Mucosa of gallbladder (tissue), 1 donor: ENCODE data around the gene SEMA6A. TPM values are rescaled to one million over a fixed set of nuclear protein-coding genes. Genes with fewer than 3 reads are reported as not detected.

Experiments used
- DNase-seq: peaks from one replicate; pipeline ENCODE4 v3.0.0-alpha.2; 2020; ENCODE audit warnings: low spot score
- total RNA-seq: library from RNA; stranded (reverse); gene quantifications from one replicate; pipeline ENCODE4 v1.2.1, GENCODE V29; 2021
- donor health status: DM: no; HTN: no; CAD: no.

The SEMA6A gene, protein sequence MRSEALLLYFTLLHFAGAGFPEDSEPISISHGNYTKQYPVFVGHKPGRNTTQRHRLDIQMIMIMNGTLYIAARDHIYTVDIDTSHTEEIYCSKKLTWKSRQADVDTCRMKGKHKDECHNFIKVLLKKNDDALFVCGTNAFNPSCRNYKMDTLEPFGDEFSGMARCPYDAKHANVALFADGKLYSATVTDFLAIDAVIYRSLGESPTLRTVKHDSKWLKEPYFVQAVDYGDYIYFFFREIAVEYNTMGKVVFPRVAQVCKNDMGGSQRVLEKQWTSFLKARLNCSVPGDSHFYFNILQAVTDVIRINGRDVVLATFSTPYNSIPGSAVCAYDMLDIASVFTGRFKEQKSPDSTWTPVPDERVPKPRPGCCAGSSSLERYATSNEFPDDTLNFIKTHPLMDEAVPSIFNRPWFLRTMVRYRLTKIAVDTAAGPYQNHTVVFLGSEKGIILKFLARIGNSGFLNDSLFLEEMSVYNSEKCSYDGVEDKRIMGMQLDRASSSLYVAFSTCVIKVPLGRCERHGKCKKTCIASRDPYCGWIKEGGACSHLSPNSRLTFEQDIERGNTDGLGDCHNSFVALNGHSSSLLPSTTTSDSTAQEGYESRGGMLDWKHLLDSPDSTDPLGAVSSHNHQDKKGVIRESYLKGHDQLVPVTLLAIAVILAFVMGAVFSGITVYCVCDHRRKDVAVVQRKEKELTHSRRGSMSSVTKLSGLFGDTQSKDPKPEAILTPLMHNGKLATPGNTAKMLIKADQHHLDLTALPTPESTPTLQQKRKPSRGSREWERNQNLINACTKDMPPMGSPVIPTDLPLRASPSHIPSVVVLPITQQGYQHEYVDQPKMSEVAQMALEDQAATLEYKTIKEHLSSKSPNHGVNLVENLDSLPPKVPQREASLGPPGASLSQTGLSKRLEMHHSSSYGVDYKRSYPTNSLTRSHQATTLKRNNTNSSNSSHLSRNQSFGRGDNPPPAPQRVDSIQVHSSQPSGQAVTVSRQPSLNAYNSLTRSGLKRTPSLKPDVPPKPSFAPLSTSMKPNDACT
- total RNA-seq = 98.1 TPM

DNA sequence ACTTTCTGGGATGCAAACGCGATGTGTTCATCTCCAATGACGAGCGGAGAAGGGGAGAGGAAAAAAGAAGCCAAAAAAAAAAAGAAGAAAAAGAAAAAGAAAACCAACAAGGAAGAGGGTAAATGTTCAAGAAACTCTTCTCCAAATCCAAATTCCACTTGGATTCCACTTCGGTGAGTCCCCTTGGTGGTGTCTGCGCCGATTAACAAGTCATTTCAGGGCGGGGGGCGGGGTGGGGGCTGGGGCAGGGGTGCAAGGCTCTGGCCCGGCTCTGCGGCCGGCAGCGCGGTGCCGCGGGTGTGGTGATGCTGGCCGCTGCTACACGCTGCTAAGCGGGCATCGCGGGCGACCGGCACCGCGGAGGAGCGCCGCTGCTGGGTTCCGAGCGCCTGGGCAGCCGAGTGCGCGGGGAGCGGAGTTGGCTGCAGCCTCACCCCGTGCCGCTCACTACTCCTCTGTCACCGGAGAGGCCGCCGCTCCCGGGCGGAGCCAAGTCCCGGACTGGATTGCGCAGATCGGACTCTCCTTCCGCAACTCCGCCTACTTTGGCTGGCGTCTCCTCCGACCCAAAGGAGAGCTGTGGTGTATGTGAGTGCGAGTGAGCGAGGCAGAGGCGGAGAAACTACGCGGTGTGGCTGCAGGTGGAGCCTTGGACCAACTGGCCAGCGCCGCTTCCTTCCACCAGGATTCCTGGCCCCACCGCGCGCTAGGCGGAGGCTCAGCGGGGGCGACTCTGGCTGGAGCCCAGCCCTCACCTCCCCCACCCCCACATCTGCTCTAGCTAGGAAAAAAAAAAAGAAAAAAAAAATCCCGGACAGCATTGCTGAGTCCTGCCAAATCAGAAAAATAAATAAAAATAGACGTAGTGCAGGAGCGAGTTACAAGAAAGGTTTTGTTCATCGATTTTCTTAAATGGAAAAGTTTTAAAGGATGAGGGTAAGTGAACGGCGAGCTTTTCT lies at the start of gene SEMA6A:
Gene SEMA6A (minus strand): TSS at position 457 of the 959 bp plus-strand sequence. CDS start 69,879 bp downstream, outside the sequence.
- DNase-seq = peak; percentile 95

DNA sequence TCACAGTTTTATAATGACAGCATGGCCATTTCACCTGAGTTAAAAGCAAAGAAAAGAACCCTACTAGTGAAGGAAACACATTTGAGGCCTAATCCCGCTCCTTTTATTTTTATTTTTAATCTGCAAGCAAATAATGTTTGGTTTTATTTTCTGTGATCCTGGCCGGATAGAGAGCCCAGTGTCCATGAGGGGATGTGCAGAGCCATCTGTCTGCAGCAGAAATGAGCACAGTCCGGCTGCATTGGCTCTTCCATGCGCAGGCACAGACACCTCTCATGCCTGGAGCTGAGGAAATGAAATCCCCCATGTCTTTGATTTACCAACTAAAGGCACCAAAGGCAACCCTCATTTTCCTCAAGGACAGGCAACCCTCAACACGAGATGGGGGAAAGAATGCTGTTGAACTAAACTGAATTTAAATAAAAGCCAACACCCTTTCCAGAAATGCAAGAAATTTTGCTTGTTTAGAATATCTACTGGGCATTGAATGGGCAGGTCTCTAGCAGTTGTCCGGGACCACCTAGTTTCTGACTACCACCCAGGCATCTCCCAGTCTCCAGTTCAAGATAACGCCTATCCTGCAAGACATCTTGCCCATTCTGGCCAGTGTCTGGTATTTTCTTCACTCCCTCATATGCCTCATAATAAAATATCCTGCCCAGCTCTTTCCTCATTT lies 47.9 kb upstream of the SEMA6A start:
- DNase-seq = no peak

DNA sequence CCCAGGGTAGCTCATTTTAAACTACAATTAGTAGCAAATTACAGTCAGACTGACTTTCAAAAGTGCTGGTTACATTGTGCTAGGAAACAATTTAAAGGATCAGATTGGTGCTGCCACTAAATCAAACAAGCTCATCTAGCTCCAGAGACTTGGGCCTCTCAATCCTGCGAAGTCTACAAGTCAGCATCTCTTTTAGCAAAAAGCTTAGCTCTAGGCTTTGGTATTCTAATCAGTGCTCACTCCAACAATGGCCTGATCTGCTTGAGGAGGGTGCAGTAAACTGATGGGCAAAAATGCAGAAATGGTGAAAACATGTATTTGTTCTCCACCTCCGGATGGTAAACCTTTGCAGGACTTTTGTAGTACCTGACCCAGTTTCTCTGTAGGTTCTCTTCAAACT lies 47.0 kb upstream of the SEMA6A start:
- DNase-seq = no peak

DNA sequence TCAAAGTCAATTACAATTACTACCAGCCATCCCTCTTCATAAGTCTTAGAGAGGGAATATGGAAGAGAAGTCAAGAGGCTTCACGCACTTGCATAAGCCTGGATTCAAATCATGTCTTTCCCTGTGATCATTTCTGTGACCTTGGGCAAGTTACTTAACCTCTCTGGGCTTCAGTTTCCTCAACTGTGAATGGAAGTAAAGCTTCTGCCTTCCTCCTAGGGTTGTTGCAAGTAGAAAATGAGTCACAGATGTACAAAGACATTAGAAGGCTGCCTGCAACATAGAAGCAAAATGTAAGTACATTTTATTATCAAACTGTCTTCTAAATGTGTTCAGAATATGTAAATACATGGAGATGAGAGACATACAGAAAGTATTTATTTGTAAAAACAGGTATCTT lies 42.3 kb upstream of the SEMA6A start:
- DNase-seq = no peak

DNA sequence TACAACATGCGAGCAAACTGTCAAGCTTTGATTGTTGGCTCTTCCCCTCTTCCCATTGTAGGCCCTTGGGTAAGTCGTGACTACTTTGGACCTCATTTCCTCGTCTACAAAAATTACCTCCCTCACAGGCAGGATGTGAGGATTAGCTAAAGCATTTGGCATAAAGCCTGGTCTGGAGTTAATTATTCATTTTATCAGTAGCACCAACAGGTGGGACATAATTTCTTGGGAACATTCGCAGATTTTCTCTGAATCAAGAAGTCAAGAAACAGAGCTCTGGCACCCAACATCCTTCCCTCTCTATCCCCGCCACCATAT lies 39.9 kb upstream of the SEMA6A start:
- DNase-seq = no peak

DNA sequence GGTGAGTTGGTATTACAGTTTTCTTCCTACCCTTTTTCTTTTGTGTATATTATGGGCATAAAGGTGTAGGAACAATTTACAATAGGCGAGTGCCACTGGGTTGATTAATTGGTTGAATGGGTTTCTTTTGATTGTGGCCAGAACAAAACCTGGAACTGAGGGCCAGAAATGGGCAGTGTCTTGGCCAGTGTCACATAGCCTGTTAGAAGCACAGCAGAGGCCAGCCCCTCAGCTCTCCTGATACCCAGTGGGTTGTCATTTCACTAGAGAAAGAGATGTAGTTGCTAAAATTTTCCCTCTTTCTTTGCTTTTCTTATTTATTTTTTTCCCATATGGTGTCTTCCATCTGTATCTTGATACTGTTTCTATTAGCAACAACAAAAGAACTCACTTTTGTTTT lies 38.8 kb upstream of the SEMA6A start:
- DNase-seq = no peak

DNA sequence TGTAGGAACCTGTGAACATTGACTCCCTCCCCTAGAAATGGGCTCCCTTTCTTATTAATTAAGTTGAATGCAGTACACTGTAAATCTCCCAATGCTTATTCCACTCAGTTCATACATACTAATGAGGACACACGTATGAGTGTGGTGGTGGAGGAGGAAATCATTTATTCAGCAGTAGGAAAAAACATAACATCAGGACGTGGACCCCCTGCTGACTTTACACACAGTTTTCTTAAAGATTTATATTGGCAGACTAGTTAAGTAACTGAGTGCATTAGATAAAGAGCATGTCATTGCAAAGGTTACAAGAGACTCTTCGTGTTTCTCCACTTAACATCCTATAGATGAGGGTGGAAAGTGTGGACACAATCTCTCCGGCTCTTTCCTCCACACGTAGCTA lies 37.8 kb upstream of the SEMA6A start:
- DNase-seq = no peak

DNA sequence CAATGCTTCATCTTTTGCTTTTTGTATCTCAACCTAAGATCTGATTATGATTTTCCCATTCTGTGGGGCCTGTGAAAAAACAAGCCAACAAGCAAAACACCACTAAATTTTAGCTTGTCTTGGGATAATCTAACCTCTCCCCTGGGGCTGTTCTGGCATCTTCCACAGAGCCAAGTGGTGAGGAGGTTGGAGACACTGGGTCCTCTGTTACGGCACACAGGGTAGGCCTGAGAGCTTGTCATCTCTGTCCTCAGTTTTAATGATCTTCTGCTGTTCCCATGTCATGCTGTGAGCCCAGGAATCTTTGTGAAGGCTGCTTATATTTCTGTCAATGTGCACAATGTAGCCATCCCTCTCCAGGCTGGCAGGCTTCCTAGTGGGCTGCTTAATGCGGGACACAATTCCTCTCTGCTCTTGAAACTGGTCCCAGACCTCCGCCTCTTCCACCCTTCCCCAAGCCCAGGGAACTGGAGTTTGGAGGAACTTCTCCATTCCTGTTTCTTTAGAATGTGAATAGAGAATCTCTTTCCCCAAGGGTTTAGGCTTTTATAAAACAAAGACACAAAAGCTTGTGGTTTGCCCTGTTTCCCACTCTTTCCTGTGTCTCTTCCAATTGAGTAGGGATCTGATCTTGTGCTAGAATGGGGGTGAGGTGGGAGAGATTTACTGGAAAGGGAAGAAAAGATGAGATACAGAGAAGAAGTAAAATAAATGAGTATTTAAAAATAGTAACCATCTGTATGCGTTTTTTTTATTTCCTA lies 30.9 kb upstream of the SEMA6A start:
- no peak for DNase-seq

DNA sequence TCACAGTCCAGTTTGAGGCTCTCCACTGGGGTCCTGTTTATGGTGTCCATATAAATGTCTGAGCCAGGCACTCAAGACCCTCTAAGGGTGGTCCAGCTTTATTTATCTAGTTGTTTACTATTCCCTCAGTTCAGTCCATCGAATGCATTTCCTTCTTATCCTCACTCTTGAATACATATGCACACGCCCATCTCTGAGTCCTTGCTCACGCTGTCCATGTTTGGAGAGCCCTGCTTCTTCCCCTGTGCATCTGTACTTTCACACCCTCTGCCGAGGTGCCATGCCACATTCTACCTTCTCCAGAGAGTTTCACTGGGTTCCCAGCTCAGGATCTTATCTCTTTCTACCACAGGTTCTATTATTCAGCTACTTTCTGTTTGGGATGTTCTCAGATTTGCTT lies 30.2 kb upstream of the SEMA6A start:
- DNase-seq = no peak

DNA sequence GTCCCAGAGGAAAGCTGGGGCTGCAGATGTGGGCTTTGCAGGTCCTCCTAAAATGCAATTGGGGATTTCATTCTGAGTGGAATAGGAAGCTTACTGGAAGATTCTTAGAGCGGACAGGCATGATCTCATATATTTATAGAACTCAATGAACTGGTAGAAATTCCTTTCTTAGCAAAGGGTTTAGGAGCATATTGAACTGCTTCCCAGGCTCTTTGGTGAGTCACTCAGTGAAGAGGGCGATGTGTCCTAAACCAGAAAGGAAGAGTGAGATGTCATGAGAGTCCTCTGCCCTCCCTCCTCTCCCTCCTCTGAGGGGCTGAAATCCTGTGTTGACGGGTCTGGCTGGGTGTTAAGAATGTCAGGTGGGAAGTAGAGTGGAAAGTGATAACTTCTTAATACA lies 26.3 kb upstream of the SEMA6A start:
- no peak for DNase-seq

DNA sequence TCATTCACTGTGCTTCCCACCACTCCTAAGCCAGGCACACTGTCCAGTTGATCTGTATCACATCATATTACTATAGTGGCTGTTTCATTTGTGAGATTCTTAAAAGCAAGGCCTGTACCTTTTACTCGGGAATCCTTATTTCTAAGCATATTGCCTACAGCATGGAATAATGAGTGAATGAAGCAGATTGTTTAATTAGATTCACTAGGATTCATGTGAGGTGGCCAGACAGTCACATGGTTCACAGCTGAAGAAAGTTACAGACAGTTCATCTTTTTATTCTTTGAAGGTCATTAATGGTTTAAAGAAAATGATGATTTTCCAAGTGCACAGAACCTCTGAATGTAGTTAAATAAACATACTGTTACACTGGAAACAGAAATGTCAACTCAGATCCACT lies 24.3 kb upstream of the SEMA6A start:
- DNase-seq = no peak

DNA sequence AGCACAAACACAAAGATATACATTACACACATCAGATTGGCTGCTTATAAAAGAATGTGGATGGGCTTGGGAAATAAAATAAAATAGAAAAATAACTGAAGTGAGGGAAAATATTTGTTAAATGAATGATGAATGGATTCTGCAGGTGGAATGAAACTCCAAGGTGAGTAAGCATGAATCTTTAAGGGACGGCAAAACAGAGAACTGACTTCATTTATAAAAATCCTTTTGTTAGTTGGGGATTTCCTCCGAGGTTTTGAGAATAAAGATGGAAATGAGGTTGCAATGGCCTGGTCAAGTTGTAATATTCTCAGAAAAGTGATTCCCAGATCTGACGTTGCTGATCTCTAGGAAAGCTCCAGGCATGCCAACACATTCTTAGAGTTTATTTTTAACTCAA lies 20.9 kb upstream of the SEMA6A start:
- DNase-seq = no peak

DNA sequence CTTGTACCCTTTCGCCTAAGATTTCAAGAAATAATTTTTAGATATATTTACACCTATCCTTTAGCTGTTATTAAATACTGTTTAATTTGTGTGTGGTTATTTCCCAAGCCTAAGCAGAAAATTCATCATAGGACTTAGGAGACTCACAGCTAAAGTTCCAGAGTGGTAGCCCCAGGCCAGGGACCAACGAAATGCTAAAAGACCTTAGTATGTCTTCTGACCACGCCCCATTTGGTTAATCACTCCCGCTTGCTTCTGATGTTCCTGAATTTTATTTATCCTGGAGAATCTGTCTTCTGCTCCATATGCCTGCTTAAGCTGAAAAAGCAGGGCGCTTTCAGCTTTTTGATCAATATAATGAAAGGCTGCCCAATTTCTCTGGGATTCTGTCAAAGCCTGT lies 18.7 kb upstream of the SEMA6A start:
- DNase-seq = no peak

DNA sequence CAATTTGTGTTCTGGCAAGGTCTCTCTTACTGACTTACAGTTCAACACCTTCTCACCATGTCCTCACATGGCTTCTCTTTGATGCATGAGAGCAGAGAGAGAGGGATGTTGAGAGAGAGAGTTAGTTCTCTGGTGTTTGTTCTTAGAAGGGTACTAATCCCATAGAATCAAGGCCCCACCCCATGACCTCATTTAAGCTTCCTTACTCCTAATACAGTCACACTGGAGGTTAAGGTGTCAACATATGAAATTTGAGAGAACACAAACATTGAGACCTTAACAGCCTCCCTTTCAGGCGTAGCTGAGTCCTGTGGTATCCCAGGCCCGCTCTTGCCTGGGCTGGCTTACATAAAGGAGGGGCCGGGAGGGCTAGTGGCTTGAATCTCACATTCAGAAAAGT lies 10.6 kb upstream of the SEMA6A start:
- no peak for DNase-seq

DNA sequence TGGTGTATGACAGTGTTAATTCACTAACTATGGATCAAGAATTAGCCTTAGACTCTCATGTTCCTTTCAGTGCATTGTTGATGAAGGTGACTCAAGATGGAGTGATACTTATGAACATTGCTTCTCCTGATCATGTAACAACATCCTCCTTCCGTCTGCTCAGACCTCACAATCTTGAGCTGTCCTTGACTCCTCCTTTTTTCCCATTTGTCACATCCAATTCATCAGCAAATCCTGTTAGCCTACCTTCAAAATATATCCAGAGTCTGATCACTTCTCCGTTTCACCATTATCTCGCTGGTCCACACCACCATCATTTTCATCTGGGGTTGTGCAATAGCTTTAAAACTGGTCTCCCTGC lies 9.2 kb upstream of the SEMA6A start:
- DNase-seq = no peak

DNA sequence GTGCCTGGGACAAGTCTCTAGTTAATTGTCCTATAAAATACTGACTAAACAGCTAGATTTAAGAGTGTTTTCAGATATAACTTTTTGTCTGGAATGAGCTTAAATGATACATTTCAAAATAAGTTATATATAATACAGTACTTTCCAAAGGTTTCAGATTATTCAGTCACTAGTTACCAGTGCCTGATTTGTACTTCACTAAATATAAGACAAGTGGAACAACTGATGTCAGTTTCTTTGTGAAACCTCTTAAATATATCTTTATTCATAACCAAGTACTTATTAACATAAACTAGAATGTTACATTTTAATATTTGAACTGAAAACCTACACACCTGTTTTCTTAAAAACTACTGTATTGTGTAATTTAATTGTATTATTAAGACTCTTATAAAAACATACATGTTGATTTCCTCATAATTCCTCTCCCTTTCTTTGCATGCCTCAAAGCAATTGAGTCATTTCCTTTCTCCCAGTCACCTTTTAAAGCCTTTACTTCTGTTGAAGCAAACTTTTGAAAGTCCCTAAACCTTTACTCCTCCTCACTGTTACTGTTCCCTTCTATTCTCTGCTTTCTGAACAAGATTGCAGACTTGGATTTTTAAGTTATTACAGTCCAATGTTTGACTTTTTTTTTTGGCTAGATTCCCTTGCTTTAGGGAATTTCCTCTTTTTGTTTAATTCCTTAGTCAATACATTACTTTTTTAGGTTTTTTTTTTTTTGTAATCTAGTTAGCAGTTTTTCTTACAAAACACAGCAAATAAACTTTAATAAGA lies 8.7 kb upstream of the SEMA6A start:
- DNase-seq = no peak

DNA sequence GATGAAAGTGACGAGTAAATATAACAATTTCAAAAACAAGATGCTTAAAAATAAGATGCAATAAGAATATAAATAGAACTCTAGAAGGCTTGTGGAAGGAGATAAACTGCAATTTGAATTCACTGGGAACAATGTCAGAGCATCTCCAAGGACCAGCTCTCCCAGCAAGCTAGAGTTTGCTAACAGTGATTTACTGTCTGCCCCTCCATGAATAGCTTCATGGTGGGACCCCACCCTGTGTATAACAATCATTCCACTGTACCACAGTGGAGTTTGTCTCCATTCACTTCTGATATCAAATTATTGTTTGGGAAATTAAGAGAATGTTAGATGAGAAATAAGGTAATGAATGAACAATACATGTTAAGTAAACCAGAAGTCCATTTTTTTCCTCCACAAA lies 7.3 kb upstream of the SEMA6A start:
- DNase-seq = no peak

DNA sequence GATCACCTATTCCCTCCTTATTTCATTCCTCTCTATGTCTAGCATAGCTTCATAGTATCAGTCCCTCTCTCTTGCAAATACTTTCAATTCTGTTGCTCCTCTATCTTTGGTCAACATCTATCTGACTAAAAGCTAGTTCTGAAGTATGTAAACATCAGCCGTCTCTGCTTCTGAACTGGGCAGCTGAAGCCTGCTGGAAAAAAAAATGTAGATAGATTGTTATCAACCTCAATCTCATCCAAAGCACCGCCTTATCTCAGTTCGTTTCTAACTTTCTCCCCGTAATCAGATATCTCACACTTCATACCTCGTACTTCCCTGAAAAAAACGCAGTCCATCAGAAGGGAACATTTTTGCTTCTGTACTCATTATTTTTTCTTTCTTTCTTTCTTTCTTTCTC lies 4.5 kb upstream of the SEMA6A start:
- DNase-seq = no peak

DNA sequence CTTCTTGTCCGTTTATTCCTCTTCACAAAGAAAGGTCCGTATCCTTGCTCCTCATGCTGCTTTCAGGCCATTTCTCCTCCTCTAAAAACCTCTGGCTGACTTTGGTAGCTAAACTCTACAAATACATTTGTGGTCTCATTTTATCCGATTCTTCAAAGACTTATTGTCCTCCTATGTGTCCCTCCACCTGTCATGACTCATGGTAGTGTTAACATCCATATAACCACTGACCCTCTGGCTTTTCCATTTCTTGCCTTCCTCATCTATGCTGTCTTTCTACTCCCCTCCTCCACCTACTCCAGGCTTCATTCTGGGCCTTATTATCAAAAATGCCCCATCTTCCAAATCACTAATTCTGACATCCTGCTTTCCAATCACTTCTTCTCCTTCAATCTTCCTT lies 4.1 kb upstream of the SEMA6A start:
- DNase-seq = no peak
